NCI-H1930 (cell line): Measurements from ENCODE around the gene ENO2.

Source experiments
- DNase-seq, 2 experiments: peaks; one replicate each; lab custom pipeline; 2025; lab: John Stamatoyannopoulos, UW

ENO2 gene

DNA sequence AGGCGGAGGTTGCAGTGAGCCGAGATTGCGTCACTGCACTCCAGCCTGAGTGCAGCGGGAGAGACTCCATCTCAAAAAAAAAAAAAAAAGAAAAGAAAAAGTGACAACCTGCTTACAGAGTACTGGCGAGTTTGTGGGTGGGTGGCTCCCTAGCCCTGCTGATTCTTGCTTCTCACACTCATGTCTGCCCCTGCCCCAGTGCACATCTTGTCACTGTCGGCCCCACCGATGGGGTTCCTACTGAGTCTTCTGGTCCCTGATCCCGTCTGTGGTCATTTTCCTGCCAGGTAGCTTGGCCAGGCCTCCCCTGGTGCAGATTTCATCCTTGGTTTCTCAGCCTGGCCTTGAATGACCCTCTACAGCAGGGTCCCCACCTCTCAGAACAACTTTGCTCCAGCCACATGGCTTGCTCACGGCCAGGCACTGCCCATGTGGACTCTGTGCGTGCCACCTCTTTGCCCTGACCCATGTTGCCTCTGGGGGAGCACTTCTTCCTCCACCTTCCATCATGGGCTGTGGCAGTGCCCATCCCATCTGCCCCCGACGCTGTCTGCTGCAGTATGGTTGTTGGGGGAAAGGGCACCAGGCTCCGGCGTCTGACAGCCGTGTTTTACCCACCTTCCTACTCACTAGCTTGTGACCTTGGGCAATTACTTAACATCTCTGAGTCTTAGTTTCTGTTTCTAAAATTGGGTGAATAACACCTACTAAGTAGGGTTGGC lies 34.7 kb downstream of the ENO2 start:
- DNase-seq = no peak

DNA sequence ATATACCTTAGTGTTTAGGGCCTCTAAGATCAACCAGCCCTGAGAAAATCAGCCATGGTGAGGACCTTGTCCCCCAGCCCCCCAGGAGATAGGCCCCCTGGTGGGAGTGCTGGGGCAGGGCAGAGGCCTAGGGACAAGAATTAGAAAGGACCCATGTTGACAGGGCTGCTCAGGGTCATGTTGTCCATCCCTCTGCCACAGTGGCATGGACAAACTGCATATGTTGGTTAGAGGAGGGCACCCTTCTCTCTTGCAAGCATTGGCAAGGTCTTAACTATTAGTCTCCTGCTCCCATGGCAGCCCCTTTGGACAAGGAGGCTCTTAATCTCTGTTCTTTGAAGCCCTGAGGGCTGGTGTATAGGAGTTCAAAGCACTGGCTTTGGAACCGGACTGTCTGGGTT lies 36.0 kb downstream of the ENO2 start:
- DNase-seq = no peak

DNA sequence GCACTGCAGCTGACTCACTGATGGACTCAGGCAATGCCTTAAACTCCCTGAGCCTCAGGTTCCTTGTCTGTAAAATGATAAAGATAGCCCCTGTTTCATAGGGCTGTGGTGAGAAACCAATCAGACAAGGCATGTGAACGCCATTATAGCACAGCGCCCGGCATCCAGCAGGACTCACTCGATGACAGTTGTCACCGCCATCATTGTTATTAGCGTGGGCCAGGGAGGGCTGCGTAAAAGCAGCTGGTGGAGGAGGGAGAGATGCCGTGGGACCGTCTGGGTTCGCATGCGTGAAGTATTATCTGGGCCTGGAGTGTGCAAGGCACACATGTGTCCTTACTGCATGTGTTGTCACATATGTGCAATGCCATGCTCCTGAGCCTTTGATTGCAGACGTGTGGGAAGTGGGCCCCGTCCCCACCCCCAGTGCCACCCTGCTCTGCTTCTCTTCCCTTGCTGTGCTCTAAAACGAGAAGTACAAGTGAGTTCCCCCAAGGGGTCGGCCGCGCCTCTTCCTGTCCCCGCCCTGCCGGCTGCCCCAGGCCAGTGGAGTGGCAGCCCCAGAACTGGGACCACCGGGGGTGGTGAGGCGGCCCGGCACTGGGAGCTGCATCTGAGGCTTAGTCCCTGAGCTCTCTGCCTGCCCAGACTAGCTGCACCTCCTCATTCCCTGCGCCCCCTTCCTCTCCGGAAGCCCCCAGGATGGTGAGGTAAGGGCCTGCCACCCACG lies 36.6 kb downstream of the ENO2 start, which contains the start of gene PTPN6:
TSS of gene PTPN6 (plus strand) at position 546 of the 730 bp plus-strand sequence. CDS start at position 703, 157 bp downstream.
- no peak for DNase-seq

DNA sequence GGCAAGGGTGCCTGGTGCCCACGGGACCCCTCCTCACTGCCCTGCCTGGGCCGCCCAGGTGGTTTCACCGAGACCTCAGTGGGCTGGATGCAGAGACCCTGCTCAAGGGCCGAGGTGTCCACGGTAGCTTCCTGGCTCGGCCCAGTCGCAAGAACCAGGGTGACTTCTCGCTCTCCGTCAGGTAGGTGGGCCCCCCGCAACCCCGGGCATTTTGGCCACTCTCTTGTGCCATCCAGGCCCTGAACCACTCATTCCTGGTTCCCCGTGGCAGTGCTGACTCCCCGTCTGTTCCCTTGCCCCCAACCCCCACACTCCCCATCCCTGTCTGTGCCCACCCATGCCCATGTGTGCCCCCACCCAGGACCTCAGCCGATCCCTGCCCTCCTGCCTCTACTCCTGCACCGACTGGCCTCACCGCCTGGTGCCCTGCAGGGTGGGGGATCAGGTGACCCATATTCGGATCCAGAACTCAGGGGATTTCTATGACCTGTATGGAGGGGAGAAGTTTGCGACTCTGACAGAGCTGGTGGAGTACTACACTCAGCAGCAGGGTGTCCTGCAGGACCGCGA lies 37.3 kb downstream of the ENO2 start:
- no peak for DNase-seq

DNA sequence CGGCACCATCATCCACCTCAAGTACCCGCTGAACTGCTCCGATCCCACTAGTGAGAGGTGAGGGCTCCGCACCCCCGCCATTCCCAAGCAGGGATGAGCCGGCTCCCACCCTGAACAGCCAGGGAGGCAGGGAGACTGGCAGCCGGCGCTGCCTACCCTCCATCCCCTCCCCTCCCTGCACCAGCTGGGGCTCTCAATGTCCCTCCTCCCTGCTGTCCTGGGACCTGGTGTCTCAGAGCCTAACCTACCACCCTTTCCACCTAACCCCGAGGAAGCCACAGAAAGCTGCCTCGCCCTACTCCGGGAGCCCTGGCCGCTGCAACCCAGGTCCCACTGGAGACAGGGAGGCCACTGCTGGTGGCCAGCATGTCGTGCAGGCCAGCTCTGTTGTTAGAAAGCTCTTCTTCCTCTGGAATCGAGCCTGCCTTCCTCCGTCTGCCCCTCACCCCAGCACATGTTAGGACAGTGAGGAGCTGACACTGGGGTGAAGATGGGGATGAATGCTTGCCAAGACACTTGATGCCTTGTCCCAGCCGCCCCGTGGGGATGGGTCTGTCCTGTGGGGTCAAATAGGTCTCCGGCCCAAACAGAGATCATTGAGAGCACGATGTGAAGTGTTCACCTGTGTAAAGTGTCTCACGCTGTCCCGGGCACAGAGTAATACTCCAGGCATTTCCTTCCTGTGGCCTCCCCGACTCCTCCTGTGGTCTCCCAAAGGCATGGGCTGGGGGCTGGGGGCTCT lies 37.9 kb downstream of the ENO2 start:
- DNase-seq = no peak

DNA sequence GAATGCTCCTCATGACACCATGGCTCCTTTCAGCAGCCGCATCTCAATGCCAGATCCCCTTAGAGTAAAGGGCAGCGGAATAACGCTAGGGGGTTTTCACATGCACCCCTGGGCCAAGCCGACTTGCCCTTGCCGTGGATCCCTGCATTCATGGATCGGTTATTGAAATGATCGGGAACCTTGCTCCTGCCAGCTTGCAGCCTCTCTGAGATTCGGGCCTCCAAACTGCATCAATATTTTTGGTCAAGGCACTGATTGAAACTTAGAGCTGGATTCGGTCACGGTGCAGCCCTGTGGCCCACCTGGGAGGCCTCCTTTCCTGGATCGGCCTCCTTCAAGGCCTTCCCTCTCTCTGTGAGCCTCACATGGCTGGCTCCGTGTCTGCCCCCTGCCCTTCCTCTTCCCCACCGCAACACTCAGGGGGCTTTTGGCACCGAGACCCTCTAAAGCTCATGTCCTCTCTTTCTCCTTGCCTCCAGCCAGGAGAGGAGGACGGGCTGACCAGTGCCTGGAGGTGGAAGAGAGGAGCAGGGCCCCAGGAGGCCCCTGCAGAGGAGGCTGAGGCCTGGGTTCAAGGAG lies 38.6 kb downstream of the ENO2 start:
- no peak for DNase-seq

DNA sequence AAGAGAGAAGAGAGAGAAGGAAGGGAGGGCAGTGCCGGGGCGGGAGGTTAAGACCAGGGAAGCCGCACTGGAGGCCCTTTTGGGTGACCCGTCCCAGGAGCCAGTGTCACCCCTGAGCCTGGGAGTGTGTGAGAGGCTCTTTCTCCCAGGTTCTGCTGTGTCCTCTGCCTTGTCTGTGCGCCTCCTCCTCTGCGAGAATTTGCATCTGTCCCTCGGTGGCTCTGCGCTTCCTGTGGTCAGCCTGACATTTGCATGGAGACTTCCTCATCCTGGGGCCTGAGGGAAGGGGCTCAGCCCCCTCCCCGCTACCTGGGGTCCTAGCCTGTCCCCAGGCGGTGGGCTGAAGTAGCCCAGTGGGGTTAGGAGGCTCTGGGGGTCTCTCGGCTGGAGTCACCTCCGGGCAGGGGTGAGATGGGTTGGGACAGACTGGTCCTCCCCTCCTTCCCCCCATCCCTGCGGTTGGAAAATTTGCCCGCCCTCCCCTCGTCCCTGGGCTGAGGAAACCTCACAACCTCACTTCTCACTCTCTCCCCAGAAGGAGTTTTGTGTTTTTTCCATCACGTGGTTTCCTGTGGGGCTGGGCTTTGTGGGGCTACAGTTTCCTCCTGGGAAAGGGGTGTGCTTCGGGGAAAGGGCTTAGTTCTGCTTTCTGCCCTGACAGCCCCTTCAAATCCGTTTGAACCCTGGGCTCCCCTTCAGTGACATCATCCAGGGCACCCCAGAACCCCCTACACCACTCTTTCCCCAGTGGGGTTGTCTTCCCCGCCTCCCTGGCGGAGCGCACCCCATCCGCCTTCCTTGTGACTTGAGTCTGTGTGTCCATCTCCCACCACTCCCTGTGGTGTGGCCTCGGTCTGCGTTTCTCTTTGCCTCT lies 39.3 kb downstream of the ENO2 start:
- DNase-seq = no peak

DNA sequence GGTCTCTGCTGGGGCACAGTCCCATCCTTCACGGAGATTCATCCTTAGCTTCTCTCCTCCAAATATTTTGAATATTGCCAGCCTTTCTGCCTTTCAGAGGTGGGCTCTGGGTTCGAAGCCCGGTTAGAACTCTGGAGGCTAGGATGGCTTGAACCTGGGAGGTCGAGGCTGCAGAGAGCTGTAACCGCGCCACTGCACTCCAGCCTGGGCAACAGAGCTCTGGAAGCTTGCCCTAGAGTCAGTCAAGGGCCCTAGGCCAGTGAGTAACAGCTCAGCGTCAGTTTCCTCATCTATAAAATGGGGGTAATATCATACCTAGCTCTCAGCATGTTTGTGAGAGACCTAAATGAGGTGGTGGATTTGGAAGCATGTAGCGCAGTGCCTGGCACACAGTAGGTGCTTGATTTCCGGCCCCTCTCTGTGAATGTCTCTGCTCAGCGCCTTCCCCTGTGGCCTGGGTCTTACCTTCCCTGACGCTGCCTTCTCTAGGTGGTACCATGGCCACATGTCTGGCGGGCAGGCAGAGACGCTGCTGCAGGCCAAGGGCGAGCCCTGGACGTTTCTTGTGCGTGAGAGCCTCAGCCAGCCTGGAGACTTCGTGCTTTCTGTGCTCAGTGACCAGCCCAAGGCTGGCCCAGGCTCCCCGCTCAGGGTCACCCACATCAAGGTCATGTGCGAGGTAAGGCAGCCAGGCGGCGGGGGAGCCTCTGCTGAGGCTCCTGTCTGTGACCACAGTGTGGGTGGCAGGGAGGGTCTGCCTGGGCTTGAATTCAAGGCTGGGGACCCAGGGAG lies 40.1 kb downstream of the ENO2 start:
- no peak for DNase-seq

DNA sequence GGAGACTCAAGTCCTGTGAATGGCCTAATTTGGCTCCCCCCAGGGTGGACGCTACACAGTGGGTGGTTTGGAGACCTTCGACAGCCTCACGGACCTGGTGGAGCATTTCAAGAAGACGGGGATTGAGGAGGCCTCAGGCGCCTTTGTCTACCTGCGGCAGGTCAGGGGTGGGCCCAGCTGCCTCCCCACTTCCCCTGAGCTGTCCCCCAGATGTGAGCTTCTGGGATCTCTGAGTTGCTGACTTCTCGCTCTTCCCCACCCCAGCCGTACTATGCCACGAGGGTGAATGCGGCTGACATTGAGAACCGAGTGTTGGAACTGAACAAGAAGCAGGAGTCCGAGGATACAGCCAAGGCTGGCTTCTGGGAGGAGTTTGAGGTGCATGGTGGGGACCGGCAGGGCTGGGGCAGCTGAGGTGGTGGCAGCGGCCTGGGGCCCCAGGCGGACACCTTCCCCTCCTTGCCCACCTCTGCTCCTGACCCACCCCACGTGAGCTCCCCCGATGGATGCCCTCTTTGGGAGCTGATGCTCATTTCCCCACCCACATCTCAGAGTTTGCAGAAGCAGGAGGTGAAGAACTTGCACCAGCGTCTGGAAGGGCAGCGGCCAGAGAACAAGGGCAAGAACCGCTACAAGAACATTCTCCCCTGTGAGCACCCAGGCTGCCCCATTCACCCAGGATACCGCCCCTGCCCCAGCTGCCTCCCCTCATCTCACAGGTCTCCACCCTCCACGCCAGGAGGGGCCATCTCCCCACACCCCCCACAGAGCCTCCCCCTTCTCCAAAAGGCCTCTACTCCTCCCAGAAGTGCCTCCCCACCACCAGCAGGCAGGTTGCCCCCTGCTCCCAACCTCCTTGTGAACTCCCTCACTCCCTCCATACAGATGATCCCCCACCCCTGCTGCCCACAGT lies 41.0 kb downstream of the ENO2 start:
- DNase-seq = no peak

DNA sequence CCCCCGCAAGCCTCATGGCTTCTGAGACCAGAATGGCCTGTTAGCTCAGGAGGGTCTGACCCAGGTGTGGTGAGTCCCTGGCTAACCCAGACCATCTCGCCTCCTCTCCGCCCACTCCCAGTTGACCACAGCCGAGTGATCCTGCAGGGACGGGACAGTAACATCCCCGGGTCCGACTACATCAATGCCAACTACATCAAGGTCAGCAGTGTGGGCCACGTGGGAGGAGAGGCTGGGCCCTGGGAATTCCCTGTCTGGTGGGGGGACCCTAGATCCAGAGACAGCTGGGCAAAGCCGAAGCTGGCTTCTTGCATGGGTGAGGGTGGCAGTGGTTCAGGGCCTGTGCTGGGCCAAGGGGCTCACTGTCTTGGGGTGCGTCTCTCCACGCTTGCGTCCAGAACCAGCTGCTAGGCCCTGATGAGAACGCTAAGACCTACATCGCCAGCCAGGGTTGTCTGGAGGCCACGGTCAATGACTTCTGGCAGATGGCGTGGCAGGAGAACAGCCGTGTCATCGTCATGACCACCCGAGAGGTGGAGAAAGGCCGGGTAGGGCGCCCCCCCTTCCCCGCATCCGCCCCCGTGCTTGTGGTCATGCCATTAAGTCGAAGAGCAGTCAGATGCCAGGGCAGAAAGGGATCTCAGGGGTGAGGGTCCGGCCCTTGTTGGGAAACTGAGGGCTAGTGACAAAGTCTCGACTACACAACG lies 41.8 kb downstream of the ENO2 start:
- no peak for DNase-seq

DNA sequence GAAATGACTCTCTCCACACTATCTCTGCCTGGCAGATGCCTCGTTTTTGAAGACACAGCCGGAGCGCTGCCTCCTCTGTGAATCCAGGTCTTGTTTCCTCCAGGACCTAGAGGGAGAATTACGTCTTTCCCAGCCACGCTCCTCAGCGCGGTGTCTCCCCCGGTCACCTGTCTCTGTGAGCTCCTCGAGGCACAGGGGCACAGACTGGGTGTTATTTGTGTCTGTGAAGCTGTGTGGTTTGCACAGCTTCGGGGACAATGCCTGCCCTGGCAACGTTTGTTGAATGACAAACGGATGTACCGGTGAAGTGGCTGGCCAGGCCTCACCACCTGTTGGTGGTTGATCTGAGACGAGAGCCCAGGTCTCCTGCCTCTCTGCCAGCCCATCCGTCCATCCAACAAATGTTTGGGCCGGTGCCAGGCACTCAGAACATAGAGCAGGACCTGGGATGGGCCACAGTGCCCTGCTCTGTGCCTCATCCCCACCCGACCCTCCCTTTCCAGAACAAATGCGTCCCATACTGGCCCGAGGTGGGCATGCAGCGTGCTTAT lies 42.8 kb downstream of the ENO2 start:
- no peak for DNase-seq

DNA sequence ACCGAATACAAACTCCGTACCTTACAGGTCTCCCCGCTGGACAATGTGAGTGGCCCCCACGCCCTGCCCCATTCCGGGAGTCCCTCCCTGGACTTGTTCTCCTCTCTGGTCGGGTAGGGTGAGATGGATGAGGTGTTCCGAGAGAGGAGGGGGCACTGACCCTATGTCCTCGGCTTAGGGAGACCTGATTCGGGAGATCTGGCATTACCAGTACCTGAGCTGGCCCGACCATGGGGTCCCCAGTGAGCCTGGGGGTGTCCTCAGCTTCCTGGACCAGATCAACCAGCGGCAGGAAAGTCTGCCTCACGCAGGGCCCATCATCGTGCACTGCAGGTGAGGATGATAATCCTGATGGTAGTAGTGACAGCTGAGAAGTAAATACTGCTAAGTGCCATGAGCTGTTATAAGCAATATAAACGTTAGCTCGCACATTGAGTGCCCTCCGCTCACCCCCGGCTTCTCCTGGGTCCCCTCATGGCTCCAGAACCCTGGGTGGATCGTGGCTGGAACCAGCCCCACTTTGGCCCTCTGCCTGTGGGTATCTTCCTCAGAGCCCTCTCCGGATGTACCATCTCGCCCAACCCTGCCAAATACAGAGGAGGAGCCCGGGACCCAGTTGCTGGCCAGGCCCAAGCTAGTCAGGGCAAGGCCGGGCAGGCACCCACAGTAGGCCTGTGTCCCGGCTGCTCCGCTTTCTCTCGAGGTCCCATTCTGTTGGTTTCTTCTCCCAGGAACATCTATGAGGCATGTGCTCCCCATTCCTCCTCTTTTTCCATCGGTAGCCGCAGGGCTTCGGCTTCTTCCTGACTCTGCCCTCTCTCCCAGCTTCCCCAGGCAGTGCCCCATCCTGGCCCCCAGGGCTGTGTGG lies 43.6 kb downstream of the ENO2 start:
- no peak for DNase-seq

DNA sequence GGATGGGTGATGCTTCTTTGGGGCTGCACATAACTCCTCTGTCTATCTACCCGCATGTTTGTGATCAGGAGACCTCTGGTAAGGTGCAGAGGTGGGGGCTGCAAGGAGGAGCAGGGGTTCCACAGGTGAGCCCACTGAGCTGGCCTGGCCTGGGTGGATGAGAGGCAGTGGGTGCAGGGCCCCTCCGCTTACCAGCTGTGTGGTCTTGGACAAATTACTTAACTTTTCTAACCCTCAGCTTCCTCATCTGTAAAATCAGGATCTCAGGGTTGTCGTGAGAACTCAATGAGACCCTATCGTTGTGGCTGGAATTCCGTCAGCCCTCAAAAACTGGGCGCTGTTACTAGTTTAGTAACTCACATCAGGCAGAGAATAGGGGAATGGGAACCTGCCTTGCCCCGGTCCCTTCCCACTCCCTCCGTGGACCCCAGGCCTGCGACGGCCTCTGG lies 44.3 kb downstream of the ENO2 start:
- DNase-seq = no peak

DNA sequence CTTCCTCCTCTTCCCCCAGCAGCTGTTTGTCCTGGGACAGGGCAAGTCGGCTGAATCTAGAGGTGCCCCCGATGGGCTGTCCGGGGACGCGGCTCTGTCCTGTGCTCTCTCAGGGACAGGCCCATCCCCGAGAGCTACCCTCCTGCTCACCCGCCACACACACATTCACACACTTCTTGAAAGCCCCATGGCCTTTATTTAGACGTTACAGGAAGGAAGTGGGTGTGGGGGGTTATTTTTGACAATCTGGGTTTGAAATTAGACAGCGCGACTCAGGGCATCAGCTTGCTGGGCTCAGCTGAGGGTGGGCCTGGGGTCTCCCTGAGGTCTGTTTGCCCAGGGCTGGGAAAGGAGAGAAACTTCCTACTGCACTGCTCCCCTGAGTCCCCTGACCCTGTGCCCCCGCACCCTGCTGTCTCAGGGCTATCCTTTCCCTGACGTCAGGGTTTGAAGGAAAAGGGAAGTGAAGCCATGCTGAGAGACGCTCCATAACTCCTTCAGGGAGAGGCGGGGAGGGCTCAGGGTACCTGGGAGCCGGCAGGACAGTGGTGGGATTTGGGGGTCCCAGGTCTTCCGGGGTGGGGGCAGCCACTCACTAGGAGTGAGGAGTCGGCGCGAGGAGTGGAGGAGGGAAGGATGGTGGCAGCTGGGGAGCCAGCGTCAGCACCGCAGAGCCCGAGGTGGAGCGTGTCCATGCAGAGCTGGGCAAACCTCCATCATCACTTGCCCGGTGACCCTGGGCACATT lies 44.9 kb downstream of the ENO2 start:
- no peak for DNase-seq

DNA sequence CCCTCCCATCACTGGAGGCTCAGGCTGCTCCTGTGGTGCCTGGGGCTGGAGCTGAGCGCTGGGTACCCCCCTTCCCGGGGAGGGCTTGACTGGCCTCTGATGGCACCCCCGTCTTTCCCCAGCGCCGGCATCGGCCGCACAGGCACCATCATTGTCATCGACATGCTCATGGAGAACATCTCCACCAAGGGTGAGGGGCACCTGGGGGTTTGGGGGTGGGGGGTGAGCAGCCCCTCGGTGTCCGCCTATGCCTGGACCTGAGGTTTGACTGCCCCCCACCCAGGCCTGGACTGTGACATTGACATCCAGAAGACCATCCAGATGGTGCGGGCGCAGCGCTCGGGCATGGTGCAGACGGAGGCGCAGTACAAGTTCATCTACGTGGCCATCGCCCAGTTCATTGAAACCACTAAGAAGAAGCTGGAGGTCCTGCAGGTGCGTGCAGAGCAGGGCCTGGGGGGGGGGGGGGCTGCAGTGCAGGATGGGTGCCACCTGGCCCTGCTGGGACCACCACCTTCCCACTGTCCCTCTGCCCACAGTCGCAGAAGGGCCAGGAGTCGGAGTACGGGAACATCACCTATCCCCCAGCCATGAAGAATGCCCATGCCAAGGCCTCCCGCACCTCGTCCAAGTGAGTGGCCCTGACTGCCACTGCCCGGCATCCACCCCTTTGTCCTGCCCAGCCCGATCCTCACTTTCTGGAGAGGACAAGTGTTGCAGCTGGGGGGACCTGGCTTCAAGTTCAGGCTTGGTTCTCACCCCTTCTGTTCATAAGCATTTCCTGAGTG lies 45.6 kb downstream of the ENO2 start:
- DNase-seq = no peak
